PC-3 (cell line): Measurements from ENCODE around the gene ALDH5A1. TPM values are rescaled to one million over a fixed set of nuclear protein-coding genes. Genes with fewer than 3 reads are reported as not detected.

Source experiments
- ATAC-seq: fragments of 200-7000 bp; cut with Tn5 transposase; 2 replicates; pipeline ENCODE4 v1.9.1; 2020; ENCODE audit warnings: mild to moderate bottlenecking, moderate library complexity
- BruUV-seq: library from RNA; stranded (reverse); fragments of 400-500 nt; replicated peaks from 2 replicates; lab custom pipeline; 2021; lab: Mats Ljungman, UMichigan
- CTCF ChIA-PET: fragments of 300-600 bp; sonication (Branson Sonifier 250); formaldehyde crosslinking; loops from one replicate; lab custom pipeline; 2022; ENCODE audit warnings: antibody characterized with exemption; lab: Charles Lee
- POLR2A ChIA-PET: fragments of 300-600 bp; sonication (Branson Sonifier 250); formaldehyde crosslinking; loops from one replicate; lab custom pipeline; 2022; ENCODE audit warnings: antibody characterized with exemption; ENCODE audit not compliant: unreplicated experiment; lab: Charles Lee
- DNase-seq: peaks from one replicate; pipeline ENCODE4 v3.0.0-alpha.2; 2015
- H2AFZ ChIP-seq: fragments of 300-600 bp; sonication (generic); 2 replicates; pipeline ENCODE4 v1.6.0; 2016; ENCODE audit warnings: antibody characterized with exemption, low read length
- H3F3A ChIP-seq: fragments of 300-600 bp; sonication (generic); one replicate; pipeline ENCODE4 v1.6.0; 2017; ENCODE audit warnings: antibody characterized with exemption, low read length, control low read depth, mild to moderate bottlenecking; ENCODE audit not compliant: unreplicated experiment
- H3K27ac ChIP-seq: fragments of 300-600 bp; sonication (generic); 2 replicates; pipeline ENCODE4 v1.5.1; 2016; ENCODE audit warnings: mild to moderate bottlenecking, low read length
- H3K27me3 ChIP-seq: fragments of 300-600 bp; sonication (generic); 2 replicates; pipeline ENCODE4 v1.6.1; 2016; ENCODE audit warnings: low read length, mixed read lengths
- H3K36me3 ChIP-seq: fragments of 300-600 bp; sonication (generic); 2 replicates; pipeline ENCODE4 v1.6.1; 2016; ENCODE audit warnings: low read depth, mixed run types, low read length, mixed read lengths
- H3K4me1 ChIP-seq: fragments of 300-600 bp; sonication (generic); 2 replicates; pipeline ENCODE4 v1.5.1; 2016; ENCODE audit warnings: low read length; ENCODE audit not compliant: insufficient read depth
- H3K4me2 ChIP-seq: fragments of 300-600 bp; sonication (generic); 2 replicates; pipeline ENCODE4 v1.6.0; 2016; ENCODE audit warnings: low read length
- H3K4me3 ChIP-seq: fragments of 300-600 bp; sonication (generic); 2 replicates; pipeline ENCODE4 v1.5.1; 2016; ENCODE audit warnings: mild to moderate bottlenecking, low read length, mixed read lengths
- H3K79me2 ChIP-seq: fragments of 300-600 bp; sonication (generic); 2 replicates; pipeline ENCODE4 v1.6.1; 2017; ENCODE audit warnings: low read length, mixed read lengths
- H3K9ac ChIP-seq: fragments of 300-600 bp; sonication (generic); 2 replicates; pipeline ENCODE4 v1.6.0; 2016; ENCODE audit warnings: mild to moderate bottlenecking, low read length
- H3K9me2 ChIP-seq: fragments of 300-600 bp; sonication (generic); replicated peaks from 2 replicates; pipeline ENCODE4 v1.6.1; 2016; ENCODE audit warnings: mixed run types, low read length, mixed read lengths
- H3K9me3 ChIP-seq: fragments of 300-600 bp; sonication (generic); 2 replicates; pipeline ENCODE4 v1.6.1; 2016; ENCODE audit warnings: low read length, mixed read lengths
- H4K20me1 ChIP-seq: fragments of 300-600 bp; sonication (generic); 2 replicates; pipeline ENCODE4 v1.6.1; 2016; ENCODE audit warnings: low read length, mixed read lengths
- CTCF ChIP-seq: fragments of 300-600 bp; sonication (generic); conservative IDR thresholded peaks from 2 replicates; pipeline ENCODE4 v1.5.1; 2017; ENCODE audit warnings: antibody characterized with exemption, low read depth, mild to moderate bottlenecking, low read length
- EZH2 ChIP-seq: fragments of 300-600 bp; sonication (generic); IDR thresholded peaks from one replicate; pipeline ENCODE4 v1.6.1; 2017; ENCODE audit warnings: antibody characterized with exemption, mild to moderate bottlenecking, low read length; ENCODE audit not compliant: unreplicated experiment
- EZH2phosphoT487 ChIP-seq: fragments of 300-600 bp; sonication (generic); IDR thresholded peaks from 2 replicates; pipeline ENCODE4 v1.6.1; 2018; ENCODE audit warnings: mild to moderate bottlenecking, antibody characterized with exemption, low read length, borderline replicate concordance
- intact Hi-C: fragments of 100-400 bp; cut with micrococcal nuclease; formaldehyde crosslinking; loops from 2 replicates; pipeline ENCODE4 v1.9.0; 2023
- total RNA-seq: library from RNA; depleted of rRNA; stranded (reverse); fragments of >200 nt; gene quantifications from 2 replicates; pipeline ENCODE4 v1.2.3, GENCODE V29; 2014

ALDH5A1 gene
- total RNA-seq, 1 experiment from 2014 or later = 11.9 TPM

GRCh38 chr6:24477070-24477469, 17.7 kb upstream of the ALDH5A1 start:
- no peak overlapping the region for H3K4me2 ChIP-seq
- H3K27ac ChIP-seq = no peak overlapping the region
- ATAC-seq (no peak), DNase-seq (no peak)
- H3K27me3 ChIP-seq = no peaks in the 10 kb centered on the region
- H3K4me1 ChIP-seq = peaks cover 6% of the 10 kb centered on the region
- no peaks in the 10 kb centered on the region for H3K36me3 ChIP-seq
- BruUV-seq = no TSS peak
- no peaks in the 10 kb centered on the region for H3F3A ChIP-seq
- H3K9me2 ChIP-seq = no peaks in the 10 kb centered on the region
- no peaks in the 10 kb centered on the region for H3K79me2 ChIP-seq
- H3K9me3 ChIP-seq = no peaks in the 10 kb centered on the region
- ChIA-PET POLR2A (no interaction called here), CTCF (no interaction called here)
- TF ChIP-seq EZH2phosphoT487 (no peak), CTCF (no peak), EZH2 (no peak)
- no peak overlapping the region for H2AFZ ChIP-seq
- H4K20me1 ChIP-seq = no peaks in the 10 kb centered on the region
- H3K9ac ChIP-seq = no peak overlapping the region
- no peak overlapping the region for H3K4me3 ChIP-seq
- intact Hi-C loops = no loop called here

DNA sequence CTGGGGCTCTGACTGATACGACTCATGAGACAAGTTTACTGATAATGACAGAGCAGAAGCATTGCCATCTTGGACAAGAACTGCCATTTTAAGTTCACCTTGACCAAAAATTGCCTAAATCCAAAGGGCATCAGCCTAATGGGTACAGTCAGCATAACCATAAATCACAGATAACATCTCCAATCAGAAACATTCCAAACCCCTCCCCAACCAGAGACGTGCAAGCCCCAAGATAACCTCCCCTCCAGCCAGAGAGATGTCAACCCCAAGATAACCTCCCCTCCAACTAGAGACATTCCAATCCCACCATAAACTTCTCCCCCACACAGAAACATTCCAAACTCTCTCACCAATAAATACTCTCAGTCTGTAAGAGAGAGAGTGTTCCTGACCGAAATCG, 15.9 kb upstream of the ALDH5A1 start:
- Histone ChIP-seq H3F3A (no peaks in the 10 kb centered on the region), H3K4me1 (no peaks in the 10 kb centered on the region), H3K79me2 (no peaks in the 10 kb centered on the region), H2AFZ (no peak overlapping the region), H3K9ac (no peak overlapping the region), H3K27ac (no peak overlapping the region), H3K4me3 (no peak overlapping the region), H3K27me3 (no peaks in the 10 kb centered on the region), H3K9me3 (no peaks in the 10 kb centered on the region), H4K20me1 (no peaks in the 10 kb centered on the region), H3K9me2 (no peaks in the 10 kb centered on the region), H3K36me3 (no peaks in the 10 kb centered on the region), H3K4me2 (no peak overlapping the region)
- ChIA-PET CTCF (no interaction called here), POLR2A (no interaction called here)
- DNase-seq = no peak
- intact Hi-C loops = no loop called here
- no peak for ATAC-seq
- BruUV-seq = no TSS peak
- no peak for TF ChIP-seq CTCF
- no peak for TF ChIP-seq EZH2
- TF ChIP-seq EZH2phosphoT487 = no peak

GRCh38 chr6:24480705-24481104, 14.1 kb upstream of the ALDH5A1 start:
- ATAC-seq = no peak

More at GRCh38 chr6:24480705-24481104, 14.1 kb upstream of the ALDH5A1 start:
- TF ChIP-seq EZH2 = no peak
- TF ChIP-seq EZH2phosphoT487 = no peak
- no peak for TF ChIP-seq CTCF
- no peak overlapping the region for H3K9ac ChIP-seq
- no peak overlapping the region for H3K4me3 ChIP-seq
- H2AFZ ChIP-seq = no peak overlapping the region
- H3K36me3 ChIP-seq = no peaks in the 10 kb centered on the region
- ChIA-PET POLR2A (interaction anchor here (0.6 kb wide), 1 partner anchor 1790 kb away, joined by 8 read pairs; no protein-coding TSS in a partner anchor), CTCF (no interaction called here)
- no peaks in the 10 kb centered on the region for H3K9me2 ChIP-seq
- no peak for DNase-seq
- no peaks in the 10 kb centered on the region for H3K79me2 ChIP-seq
- no peaks in the 10 kb centered on the region for H3K27me3 ChIP-seq
- H4K20me1 ChIP-seq = no peaks in the 10 kb centered on the region
- no peaks in the 10 kb centered on the region for H3K4me1 ChIP-seq
- H3K9me3 ChIP-seq = no peaks in the 10 kb centered on the region
- no peak overlapping the region for H3K27ac ChIP-seq
- BruUV-seq = no TSS peak
- intact Hi-C loops = no loop called here
- H3F3A ChIP-seq = no peaks in the 10 kb centered on the region
- H3K4me2 ChIP-seq = no peak overlapping the region
